ENCODE data around the gene THPO.

The THPO gene

DNA sequence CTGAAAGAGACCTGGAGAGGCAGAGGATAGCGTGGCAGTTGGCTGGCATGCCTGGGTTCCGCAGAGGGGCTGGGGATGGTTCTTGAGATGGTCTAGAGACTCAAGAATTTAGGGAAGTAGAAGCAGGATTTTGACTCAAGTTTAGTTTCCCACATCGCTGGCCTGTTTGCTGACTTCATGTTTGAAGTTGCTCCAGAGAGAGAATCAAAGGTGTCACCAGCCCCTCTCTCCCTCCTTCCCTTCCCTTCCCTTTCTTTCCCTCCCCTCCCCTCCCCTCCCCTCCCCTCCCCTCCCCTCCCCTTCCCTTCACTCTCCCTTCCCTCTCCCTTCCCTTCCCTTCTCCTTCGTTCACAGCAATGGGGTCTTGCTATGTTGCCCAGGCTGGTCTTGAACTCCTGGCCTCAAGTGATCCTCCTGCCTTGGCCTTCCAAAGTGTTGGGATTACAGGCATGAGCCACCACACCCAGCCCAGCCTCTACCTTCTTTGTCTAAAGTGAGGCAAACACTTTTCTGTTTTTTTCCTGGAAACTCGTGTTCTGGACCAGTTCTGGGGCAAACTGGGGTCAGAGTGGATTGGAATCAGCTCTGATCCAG, 12.0 kb upstream of the THPO start:
- intact Hi-C loops (cut with micrococcal nuclease), result no loop called here
- Mint-ChIP-seq H3K9me3 (no peaks in the 10 kb centered on the region), H3K4me3 (no peak overlapping the region), H3K27ac (no peak overlapping the region), H3K27me3 (peaks cover 51% of the 10 kb centered on the region), H3K4me1 (ENCODE audit: low read depth) (peaks cover 6% of the 10 kb centered on the region), H3K36me3 (ENCODE audit: low read depth) (no peaks in the 10 kb centered on the region)

DNA sequence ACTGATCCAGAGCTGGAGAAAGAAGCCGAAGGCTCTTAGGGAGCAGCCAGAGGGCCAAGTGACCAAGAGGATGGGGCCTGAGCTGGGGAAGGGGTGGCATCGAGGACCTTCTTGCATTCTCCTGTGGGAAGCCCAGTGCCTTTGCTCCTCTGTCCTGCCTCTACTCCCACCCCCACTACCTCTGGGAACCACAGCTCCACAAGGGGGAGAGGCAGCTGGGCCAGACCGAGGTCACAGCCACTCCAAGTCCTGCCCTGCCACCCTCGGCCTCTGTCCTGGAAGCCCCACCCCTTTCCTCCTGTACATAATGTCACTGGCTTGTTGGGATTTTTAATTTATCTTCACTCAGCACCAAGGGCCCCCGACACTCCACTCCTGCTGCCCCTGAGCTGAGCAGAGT, 11.4 kb upstream of the THPO start:
- intact Hi-C loops (cut with micrococcal nuclease), result no loop called here
- Mint-ChIP-seq H3K4me1 (ENCODE audit: low read depth) (peaks cover 7% of the 10 kb centered on the region), H3K4me3 (no peak overlapping the region), H3K27ac (no peak overlapping the region), H3K27me3 (peaks cover 55% of the 10 kb centered on the region), H3K9me3 (no peaks in the 10 kb centered on the region), H3K36me3 (ENCODE audit: low read depth) (no peaks in the 10 kb centered on the region)

DNA sequence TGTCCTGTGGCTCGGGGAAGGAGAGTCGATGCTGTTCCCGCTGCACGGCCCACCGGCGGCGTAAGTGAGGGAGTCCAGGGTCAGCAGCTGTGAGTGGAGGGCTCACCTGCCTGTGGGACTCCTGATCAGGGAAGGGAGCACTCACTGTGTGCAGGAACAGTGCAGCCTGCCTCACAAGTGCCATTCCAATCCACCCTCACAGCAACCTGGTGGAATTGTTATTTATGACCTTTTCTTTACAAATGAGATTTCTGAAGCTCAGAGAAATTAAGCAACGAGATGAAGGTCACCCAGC, 10.9 kb upstream of the THPO start:
- Mint-ChIP-seq H3K27me3 (peaks cover 58% of the 10 kb centered on the region), H3K9me3 (no peaks in the 10 kb centered on the region)
- intact Hi-C loops (cut with micrococcal nuclease), result no loop called here

DNA sequence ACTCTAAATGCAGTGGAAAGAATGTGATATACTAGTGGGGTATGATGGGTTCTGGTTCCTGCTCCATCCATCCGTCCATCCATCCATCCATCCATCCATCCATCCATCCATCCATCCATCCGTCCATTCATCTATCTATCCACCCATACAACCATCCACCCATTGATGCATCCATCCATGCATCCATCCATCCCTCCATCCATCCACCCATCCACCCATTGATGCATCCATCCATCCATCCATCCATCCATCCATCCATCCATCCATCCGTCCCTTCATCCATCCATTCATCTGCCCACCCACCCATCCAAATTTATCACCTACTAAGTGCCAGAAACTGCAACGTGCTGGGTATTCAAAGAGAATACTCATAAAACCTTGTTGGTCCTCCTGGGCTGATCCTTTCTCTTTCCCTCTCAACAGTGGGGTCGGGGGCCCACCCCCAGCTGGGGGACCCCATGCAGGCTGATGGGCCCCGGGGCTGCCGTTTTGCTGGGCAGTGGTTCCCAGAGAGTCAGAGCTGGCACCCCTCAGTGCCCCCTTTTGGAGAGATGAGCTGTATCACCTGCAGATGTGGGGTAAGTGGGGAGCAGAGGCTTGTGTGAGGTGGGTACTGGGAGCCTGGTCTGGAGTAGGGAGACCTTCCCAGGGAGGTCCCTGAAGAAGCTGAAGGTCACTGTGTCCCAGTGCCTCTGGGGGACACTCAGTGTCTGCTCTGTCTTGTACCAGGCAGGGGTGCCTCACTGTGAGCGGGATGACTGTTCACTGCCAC, 10.3 kb upstream of the THPO start:
- Mint-ChIP-seq H3K27ac (no peak overlapping the region), H3K36me3 (ENCODE audit: low read depth) (no peaks in the 10 kb centered on the region), H3K4me1 (ENCODE audit: low read depth) (peaks cover 11% of the 10 kb centered on the region), H3K4me3 (no peak overlapping the region), H3K27me3 (peaks cover 61% of the 10 kb centered on the region), H3K9me3 (no peaks in the 10 kb centered on the region)
- intact Hi-C loops (cut with micrococcal nuclease), result no loop called here

More for the DNA sequence above, 10.9 kb upstream of the THPO start:
- H3K36me3 Mint-ChIP-seq (ENCODE audit: low read depth), result no peaks in the 10 kb centered on the region
- peaks cover 11% of the 10 kb centered on the region for H3K4me1 Mint-ChIP-seq (ENCODE audit: low read depth)
- no peak overlapping the region for H3K27ac Mint-ChIP-seq
- no peak overlapping the region for H3K4me3 Mint-ChIP-seq

DNA sequence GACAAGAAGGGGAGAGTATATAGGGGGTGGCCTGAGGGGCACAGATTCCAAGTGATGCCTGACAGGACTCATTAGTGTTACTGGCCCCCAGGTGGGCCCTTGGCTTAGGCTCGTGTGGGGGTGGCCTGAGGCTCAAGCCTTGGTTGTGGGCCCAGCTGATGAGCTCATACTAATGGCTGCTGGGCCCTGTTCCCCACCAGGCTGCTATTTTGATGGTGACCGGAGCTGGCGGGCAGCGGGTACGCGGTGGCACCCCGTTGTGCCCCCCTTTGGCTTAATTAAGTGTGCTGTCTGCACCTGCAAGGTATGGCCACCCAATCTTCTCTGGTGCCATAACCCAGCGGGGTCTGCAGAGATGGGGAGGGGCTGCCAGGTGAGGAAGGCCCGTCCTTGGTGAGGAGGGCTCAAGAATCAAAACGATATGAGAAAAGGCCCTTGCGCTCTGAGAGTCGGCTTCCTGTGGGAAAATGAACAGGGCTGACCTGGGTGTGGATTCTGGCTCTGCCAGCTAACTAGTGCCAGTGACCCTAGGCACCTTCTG, 9.2 kb upstream of the THPO start:
- intact Hi-C loops (cut with micrococcal nuclease), result no loop called here
- peaks cover 11% of the 10 kb centered on the region for H3K4me1 Mint-ChIP-seq (ENCODE audit: low read depth)
- peaks cover 72% of the 10 kb centered on the region for H3K27me3 Mint-ChIP-seq
- H3K36me3 Mint-ChIP-seq (ENCODE audit: low read depth), result no peaks in the 10 kb centered on the region
- H3K27ac Mint-ChIP-seq, result no peak overlapping the region
- no peak overlapping the region for H3K4me3 Mint-ChIP-seq
- no peaks in the 10 kb centered on the region for H3K9me3 Mint-ChIP-seq

DNA sequence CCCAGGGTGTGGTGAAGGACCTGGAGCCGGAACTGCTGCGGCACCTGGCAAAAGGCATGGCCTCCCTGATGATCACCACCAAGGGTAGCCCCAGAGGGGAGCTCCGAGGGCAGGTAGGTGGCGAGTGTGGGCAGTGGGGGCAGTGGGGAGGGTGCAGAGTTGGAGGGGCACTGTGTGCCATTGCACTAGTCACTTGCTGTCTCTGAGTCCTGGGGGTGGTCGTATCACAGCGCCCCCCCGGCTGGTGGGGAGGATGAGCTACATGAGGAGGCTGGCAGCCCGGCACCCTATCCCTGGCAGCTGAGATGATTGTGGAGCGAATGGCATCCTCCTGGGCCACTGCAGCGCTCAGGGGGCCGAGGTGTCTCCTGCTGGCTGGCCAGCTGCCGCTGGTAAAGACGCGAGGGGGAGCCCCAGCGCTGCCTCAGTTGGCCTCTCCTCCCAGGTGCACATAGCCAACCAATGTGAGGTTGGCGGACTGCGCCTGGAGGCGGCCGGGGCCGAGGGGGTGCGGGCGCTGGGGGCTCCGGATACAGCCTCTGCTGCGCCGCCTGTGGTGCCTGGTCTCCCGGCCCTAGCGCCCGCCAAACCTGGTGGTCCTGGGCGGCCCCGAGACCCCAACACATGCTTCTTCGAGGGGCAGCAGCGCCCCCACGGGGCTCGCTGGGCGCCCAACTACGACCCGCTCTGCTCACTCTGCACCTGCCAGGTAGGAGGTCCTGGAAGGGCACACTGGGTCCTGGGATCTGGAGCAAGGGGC, 8.2 kb upstream of the THPO start:
- intact Hi-C loops (cut with micrococcal nuclease), result no loop called here
- H3K36me3 Mint-ChIP-seq (ENCODE audit: low read depth), result no peaks in the 10 kb centered on the region
- peaks cover 81% of the 10 kb centered on the region for H3K27me3 Mint-ChIP-seq
- no peak overlapping the region for H3K27ac Mint-ChIP-seq
- no peak overlapping the region for H3K4me3 Mint-ChIP-seq
- peaks cover 19% of the 10 kb centered on the region for H3K4me1 Mint-ChIP-seq (ENCODE audit: low read depth)
- H3K9me3 Mint-ChIP-seq, result no peaks in the 10 kb centered on the region

DNA sequence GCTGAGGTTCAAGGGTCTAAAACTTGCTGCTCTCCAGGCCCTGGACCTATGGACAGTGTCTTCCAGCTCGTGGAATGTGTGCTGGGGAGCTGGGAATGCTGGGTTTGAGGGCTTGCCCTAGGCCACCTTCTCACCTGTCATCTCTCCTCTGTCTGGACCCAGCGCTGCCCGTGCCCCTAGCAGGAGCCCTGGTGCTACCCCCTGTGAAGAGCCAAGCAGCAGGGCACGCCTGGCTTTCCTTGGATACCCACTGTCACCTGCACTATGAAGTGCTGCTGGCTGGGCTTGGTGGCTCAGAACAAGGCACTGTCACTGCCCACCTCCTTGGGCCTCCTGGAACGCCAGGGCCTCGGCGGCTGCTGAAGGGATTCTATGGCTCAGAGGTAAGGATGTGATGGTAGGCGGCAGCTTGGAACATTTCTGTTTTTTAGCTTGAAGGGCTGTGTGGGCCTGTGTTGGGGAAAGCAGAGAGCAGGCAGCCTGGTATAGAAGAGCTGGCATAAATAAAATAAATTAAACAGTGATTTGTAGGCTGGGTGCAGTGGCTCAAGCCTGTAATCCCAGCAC, 6.9 kb upstream of the THPO start:
- no peak overlapping the region for H3K27ac Mint-ChIP-seq
- H3K36me3 Mint-ChIP-seq (ENCODE audit: low read depth), result no peaks in the 10 kb centered on the region
- peaks cover 26% of the 10 kb centered on the region for H3K4me1 Mint-ChIP-seq (ENCODE audit: low read depth)
- no peak overlapping the region for H3K4me3 Mint-ChIP-seq
- no peaks in the 10 kb centered on the region for H3K9me3 Mint-ChIP-seq
- H3K27me3 Mint-ChIP-seq, result peaks cover 78% of the 10 kb centered on the region
- intact Hi-C loops (cut with micrococcal nuclease), result no loop called here

DNA sequence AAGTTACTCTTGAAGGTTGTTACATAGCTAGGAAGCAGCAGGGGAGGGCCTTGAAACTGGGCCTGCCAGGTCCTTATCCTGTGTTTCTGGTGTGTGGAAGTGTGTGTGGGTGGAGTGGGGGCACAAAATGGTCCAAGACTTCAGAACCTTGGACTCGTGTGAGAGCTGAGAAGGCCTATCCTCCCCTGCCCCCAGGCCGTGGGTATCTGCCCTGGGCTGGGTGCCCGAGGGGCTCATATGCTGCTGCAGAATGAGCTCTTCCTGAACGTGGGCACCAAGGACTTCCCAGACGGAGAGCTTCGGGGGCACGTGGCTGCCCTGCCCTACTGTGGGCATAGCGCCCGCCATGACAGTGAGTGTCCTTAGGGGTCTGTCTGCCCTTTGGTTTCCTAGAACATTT, 6.3 kb upstream of the THPO start:
- no peaks in the 10 kb centered on the region for H3K36me3 Mint-ChIP-seq (ENCODE audit: low read depth)
- no peaks in the 10 kb centered on the region for H3K9me3 Mint-ChIP-seq
- no peak overlapping the region for H3K27ac Mint-ChIP-seq
- H3K27me3 Mint-ChIP-seq, result peaks cover 76% of the 10 kb centered on the region
- intact Hi-C loops (cut with micrococcal nuclease), result no loop called here
- no peak overlapping the region for H3K4me3 Mint-ChIP-seq
- H3K4me1 Mint-ChIP-seq (ENCODE audit: low read depth), result peaks cover 21% of the 10 kb centered on the region

DNA sequence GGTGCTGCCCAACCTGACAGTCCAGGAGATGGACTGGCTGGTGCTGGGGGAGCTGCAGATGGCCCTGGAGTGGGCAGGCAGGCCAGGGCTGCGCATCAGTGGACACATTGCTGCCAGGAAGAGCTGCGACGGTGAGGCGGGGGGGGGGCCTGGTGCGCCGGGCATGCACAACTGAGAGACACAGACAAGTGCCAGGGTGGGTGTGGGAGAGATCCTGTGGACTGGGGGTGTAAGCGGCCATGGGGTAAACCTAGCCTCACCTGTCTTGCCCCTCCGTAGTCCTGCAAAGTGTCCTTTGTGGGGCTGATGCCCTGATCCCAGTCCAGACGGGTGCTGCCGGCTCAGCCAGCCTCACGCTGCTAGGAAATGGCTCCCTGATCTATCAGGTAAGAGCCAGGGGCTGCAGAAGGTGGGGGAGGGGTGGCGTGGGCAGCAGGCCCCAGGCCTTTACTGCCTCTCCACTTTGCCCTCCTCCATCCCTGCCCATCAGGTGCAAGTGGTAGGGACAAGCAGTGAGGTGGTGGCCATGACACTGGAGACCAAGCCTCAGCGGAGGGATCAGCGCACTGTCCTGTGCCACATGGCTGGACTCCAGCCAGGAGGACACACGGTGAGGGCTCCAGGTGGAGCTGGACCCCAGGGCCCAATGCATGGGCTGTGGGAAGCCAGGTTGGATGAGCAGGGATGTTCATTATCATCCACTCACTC, 5.2 kb upstream of the THPO start:
- no peak overlapping the region for H3K27ac Mint-ChIP-seq
- H3K4me3 Mint-ChIP-seq, result no peak overlapping the region
- intact Hi-C loops (cut with micrococcal nuclease), result no loop called here
- no peaks in the 10 kb centered on the region for H3K9me3 Mint-ChIP-seq
- H3K27me3 Mint-ChIP-seq, result peaks cover 77% of the 10 kb centered on the region
- no peaks in the 10 kb centered on the region for H3K36me3 Mint-ChIP-seq (ENCODE audit: low read depth)
- peaks cover 21% of the 10 kb centered on the region for H3K4me1 Mint-ChIP-seq (ENCODE audit: low read depth)

DNA sequence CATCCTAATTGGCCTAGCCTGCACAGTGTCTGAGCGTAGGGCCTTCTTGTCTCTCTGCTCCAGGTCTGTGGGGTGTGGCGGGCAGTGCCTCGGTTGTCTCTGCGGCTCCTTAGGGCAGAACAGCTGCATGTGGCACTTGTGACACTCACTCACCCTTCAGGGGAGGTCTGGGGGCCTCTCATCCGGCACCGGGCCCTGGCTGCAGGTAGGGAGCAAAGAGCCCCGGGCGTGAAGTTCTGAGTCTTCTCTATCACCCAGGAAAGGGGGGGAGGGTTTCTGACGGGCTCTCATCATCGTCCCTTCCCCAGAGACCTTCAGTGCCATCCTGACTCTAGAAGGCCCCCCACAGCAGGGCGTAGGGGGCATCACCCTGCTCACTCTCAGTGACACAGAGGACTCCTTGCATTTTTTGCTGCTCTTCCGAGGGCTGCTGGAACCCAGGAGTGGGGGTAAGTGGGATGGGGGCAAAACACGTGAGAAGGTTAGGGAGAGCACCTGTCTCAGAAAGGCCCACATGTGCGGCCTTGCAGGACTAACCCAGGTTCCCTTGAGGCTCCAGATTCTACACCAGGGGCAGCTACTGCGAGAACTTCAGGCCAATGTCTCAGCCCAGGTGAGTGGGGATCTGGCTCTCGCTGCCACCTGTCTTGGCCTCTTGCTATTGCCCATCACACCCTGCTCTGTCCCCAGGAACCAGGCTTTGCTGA, 4.5 kb upstream of the THPO start:
- Mint-ChIP-seq H3K9me3 (no peaks in the 10 kb centered on the region), H3K4me3 (no peak overlapping the region), H3K4me1 (ENCODE audit: low read depth) (peaks cover 25% of the 10 kb centered on the region), H3K27me3 (peaks cover 77% of the 10 kb centered on the region), H3K27ac (no peak overlapping the region), H3K36me3 (ENCODE audit: low read depth) (no peaks in the 10 kb centered on the region)
- intact Hi-C loops (cut with micrococcal nuclease), result no loop called here

DNA sequence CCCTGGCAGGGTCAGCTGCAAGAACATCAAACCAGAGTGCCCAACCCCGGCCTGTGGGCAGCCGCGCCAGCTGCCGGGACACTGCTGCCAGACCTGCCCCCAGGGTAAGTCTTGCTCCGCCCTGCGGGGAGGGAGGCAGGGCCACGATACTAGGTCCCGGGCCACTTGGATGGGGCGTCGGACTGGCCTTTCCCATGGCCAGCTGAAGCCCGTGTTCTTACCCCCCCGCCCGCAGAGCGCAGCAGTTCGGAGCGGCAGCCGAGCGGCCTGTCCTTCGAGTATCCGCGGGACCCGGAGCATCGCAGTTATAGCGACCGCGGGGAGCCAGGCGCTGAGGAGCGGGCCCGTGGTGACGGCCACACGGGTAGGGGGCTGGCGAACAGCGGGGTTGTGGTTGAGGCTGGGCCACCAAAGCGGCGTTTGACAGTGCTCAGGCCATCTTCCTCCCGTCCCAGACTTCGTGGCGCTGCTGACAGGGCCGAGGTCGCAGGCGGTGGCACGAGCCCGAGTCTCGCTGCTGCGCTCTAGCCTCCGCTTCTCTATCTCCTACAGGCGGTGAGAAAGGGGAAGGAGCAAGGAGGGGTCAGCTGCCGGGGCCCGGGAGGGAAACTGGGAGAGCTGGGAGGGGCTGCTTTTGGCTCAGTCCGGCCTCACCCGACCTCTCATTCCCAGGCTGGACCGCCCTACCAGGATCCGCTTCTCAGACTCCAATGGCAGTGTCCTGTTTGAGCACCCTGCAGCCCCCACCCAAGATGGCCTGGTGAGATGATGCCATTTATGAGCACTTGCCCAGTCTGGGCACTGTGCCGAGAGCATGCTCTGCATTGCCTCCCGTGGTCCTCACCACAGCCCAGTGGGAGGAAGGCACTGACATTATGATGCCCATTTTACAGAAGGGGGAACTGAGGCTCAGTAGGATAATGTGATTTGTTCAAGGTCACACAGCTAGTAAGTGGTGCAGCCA, 3.5 kb upstream of the THPO start:
- Mint-ChIP-seq H3K27me3 (peaks cover 77% of the 10 kb centered on the region), H3K36me3 (ENCODE audit: low read depth) (no peaks in the 10 kb centered on the region), H3K27ac (no peak overlapping the region), H3K4me1 (ENCODE audit: low read depth) (peaks cover 25% of the 10 kb centered on the region), H3K4me3 (no peak overlapping the region), H3K9me3 (no peaks in the 10 kb centered on the region)
- intact Hi-C loops (cut with micrococcal nuclease), result no loop called here

DNA sequence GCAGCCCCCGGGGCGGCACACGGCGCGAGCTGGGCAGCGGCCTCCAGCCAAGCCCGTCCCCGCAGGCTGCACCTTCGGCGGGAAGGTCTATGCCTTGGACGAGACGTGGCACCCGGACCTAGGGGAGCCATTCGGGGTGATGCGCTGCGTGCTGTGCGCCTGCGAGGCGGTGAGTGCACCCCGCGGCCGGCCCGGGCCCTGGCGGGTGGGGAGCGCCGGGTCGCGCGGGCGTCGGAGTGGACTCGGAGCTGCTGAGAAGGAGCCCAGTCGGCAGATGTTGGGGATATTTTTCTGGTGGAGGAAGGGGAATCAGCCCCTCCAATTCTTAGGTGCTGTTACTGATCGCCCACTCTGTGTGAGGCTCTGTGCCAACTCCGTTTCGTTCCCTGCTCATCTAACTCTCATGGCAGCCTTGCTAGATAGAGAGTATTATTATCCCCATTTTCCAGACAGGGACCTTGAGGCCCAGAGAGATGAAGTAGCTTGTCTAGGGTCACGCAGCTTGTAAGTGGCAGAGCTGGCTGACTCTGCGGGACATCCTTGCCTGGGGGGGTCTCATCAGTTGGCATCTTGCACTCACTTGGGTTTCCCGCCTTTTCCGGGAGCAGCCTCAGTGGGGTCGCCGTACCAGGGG, 2.7 kb upstream of the THPO start:
- Mint-ChIP-seq H3K36me3 (ENCODE audit: low read depth) (no peaks in the 10 kb centered on the region), H3K4me3 (peak overlapping the region; percentile 39), H3K9me3 (no peaks in the 10 kb centered on the region), H3K27ac (no peak overlapping the region), H3K4me1 (ENCODE audit: low read depth) (peaks cover 25% of the 10 kb centered on the region), H3K27me3 (peaks cover 79% of the 10 kb centered on the region)
- intact Hi-C loops (cut with micrococcal nuclease), result no loop called here
